OCI-LY3 (cell line): ENCODE results near the gene ARHGAP35.

Experiments
- H2AFZ ChIP-seq: fragments of 200-600, 300-600 bp; shearing (Covaris generic); 2 replicates; pipeline ENCODE4 v1.6.0; 2014; ENCODE audit warnings: antibody characterized with exemption, low read depth, low read length
- H3K27ac ChIP-seq: fragments of 200-600, 300-600 bp; sonication (generic); 2 replicates; pipeline ENCODE4 v1.5.1; 2014; ENCODE audit warnings: mild to moderate bottlenecking, low read length, moderate library complexity, mixed read lengths
- H3K27me3 ChIP-seq: fragments of 200-600, 300-600 bp; sonication (generic); 2 replicates; pipeline ENCODE4 v1.6.1; 2014; ENCODE audit warnings: low read depth, low read length, mixed read lengths
- H3K36me3 ChIP-seq: fragments of 200-600, 300-600 bp; sonication (generic); replicated peaks from 2 replicates; pipeline ENCODE3; 2014; ENCODE audit warnings: low read depth, low read length, mixed read lengths
- H3K4me1 ChIP-seq: fragments of 300-600, 200-600 bp; sonication (generic); 2 replicates; pipeline ENCODE4 v1.6.1; 2014; ENCODE audit warnings: low read length, mixed read lengths
- H3K4me2 ChIP-seq: fragments of 200-600, 300-600 bp; sonication (generic); 2 replicates; pipeline ENCODE4 v1.6.1; 2014; ENCODE audit warnings: low read length, mixed read lengths
- H3K4me3 ChIP-seq: fragments of 300-600, 200-600 bp; sonication (generic); 2 replicates; pipeline ENCODE4 v1.5.1; 2014; ENCODE audit warnings: antibody characterized with exemption, mild to moderate bottlenecking, low read length, moderate library complexity
- H3K79me2 ChIP-seq: fragments of 300-600, 200-600 bp; shearing (Covaris generic); 2 replicates; pipeline ENCODE4 v1.6.1; 2014; ENCODE audit warnings: mild to moderate bottlenecking, low read length, mixed read lengths
- H3K9ac ChIP-seq: fragments of 300-600, 200-600 bp; shearing (Covaris generic); 2 replicates; pipeline ENCODE4 v1.6.0; 2014; ENCODE audit warnings: mild to moderate bottlenecking, low read length, moderate library complexity
- H3K9me3 ChIP-seq: fragments of 200-600, 300-600 bp; shearing (Covaris generic); 2 replicates; pipeline ENCODE4 v1.6.1; 2014; ENCODE audit warnings: low read length, mixed read lengths; ENCODE audit not compliant: insufficient read depth
- H4K20me1 ChIP-seq: fragments of 200-600, 300-600 bp; sonication (generic); 2 replicates; pipeline ENCODE4 v1.6.1; 2016; ENCODE audit warnings: low read length, mixed read lengths; ENCODE audit not compliant: insufficient read depth
- CTCF ChIP-seq: fragments of 200-600, 300-600 bp; sonication (generic); IDR thresholded peaks from 2 replicates; pipeline ENCODE4 v1.5.1; 2014; ENCODE audit warnings: antibody characterized with exemption, low read length, low read depth
- EZH2phosphoT487 ChIP-seq: fragments of 200-600 bp; shearing (Covaris generic); IDR thresholded peaks from 2 replicates; pipeline ENCODE4 v1.6.1; 2018; ENCODE audit warnings: antibody characterized with exemption, mixed run types, low read depth

The ARHGAP35 gene

DNA sequence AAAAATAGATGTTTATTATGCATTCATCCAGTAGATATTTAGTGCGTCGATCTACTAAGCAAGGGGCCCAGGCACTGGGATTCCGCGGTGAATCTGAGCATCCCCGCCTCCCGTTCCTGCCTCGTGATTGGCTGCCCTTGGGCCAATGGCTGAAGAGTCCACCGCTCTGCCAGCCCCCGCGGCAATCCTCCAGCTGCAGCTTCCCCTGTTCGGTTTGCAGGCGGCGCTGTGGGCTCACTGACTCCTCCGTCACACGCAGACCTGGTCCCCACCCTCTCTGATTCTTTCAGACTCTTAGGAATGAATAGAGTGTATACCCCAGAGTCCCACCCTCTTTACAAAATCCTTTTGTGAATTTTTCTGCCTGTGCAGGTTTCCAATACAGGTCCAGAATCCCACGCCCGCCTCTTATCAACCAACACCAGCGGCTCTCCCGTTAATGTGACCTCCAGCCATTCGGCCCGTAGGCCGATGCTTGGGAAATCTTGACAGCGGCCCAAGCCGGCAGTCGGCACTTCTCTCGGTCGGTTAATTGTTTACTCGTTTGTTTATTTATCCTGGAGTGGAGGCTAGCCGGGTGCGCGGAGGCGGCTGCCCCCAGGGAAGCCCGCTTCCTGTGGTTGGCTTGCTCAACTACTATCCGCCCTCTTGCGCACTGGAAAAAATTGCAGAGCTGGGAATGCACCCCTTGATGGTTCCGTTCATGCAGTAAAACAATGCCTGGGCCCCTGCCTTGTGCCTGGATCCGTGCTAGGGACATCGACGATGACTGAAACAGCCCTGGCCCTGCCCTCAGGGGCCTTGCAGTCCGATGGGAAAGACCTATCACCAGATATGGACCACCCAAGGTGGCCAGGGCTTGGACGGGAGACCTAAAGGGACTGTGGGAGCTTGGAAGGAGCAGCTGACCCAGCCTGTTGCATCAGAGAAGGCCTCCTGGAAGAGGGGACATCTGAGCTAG is 4.5 kb upstream of the ARHGAP35 start:
- Histone ChIP-seq H3K27ac (no peak overlapping the region), H3K9ac (no peak overlapping the region), H3K9me3 (no peaks in the 10 kb centered on the region), H4K20me1 (no peaks in the 10 kb centered on the region), H3K4me3 (peak overlapping the region; percentile 71), H3K4me1 (peaks cover 5% of the 10 kb centered on the region), H3K79me2 (peaks cover under 1% of the 10 kb centered on the region), H3K27me3 (no peaks in the 10 kb centered on the region), H3K4me2 (peak overlapping the region; percentile 69), H3K36me3 (no peaks in the 10 kb centered on the region), H2AFZ (0 out of 2 replicates have a peak overlapping the region, but pooled peaks have one; percentile 1)
- TF ChIP-seq EZH2phosphoT487 (no peak), CTCF (peak; percentile 68)

GRCh38 chr19:46859637-46860124 is 1.1 kb upstream of the ARHGAP35 start:
- TF ChIP-seq EZH2phosphoT487 (no peak), CTCF (no peak)

GRCh38 chr19:46860125-46860845 is 512 bp upstream of the ARHGAP35 start:
- H2AFZ ChIP-seq, result peak overlapping the region; percentile 35; the same call in 1 of the 2 replicates
- H3K27ac ChIP-seq, result peak overlapping the region; percentile 90
- H4K20me1 ChIP-seq, result peaks cover 39% of the 10 kb centered on the region
- peak overlapping the region; percentile 81 for H3K4me2 ChIP-seq
- H3K4me1 ChIP-seq, result peaks cover 25% of the 10 kb centered on the region
- no peaks in the 10 kb centered on the region for H3K9me3 ChIP-seq
- H3K79me2 ChIP-seq, result peaks cover 40% of the 10 kb centered on the region
- peak overlapping the region; percentile 80 for H3K4me3 ChIP-seq
- TF ChIP-seq EZH2phosphoT487 (no peak), CTCF (no peak)
- no peaks in the 10 kb centered on the region for H3K27me3 ChIP-seq
- H3K36me3 ChIP-seq, result peaks cover 8% of the 10 kb centered on the region
- H3K9ac ChIP-seq, result peak overlapping the region; percentile 92

More at GRCh38 chr19:46859637-46860124, 1.1 kb upstream of the ARHGAP35 start:
- Histone ChIP-seq H3K9ac (peak overlapping the region; percentile 20; the same call in 1 of the 2 replicates), H3K27me3 (no peaks in the 10 kb centered on the region), H3K4me2 (peak overlapping the region; percentile 81), H3K4me3 (peak overlapping the region; percentile 80), H3K4me1 (peaks cover 25% of the 10 kb centered on the region), H3K27ac (peak overlapping the region; percentile 34; the same call in 1 of the 2 replicates), H3K79me2 (peaks cover 34% of the 10 kb centered on the region), H2AFZ (peak overlapping the region; percentile 44; the same call in 1 of the 2 replicates), H3K36me3 (peaks cover 8% of the 10 kb centered on the region), H3K9me3 (no peaks in the 10 kb centered on the region), H4K20me1 (peaks cover 33% of the 10 kb centered on the region)
